PC-9 (cell line): ENCODE data around the gene DST. TPM values are rescaled to one million over a fixed set of nuclear protein-coding genes. Genes with fewer than 3 reads are reported as not detected.

Experiments
- BruUV-seq: library from RNA; stranded (reverse); fragments of 400-500 nt; replicated peaks from 2 replicates; lab custom pipeline; 2021; lab: Mats Ljungman, UMichigan
- CTCF ChIA-PET: fragments of 300-600 bp; sonication (Branson Sonifier 250); formaldehyde crosslinking; loops from one replicate; lab custom pipeline; 2022; ENCODE audit warnings: antibody characterized with exemption; lab: Charles Lee
- POLR2A ChIA-PET: fragments of 300-600 bp; sonication (Branson Sonifier 250); formaldehyde crosslinking; loops from one replicate; lab custom pipeline; 2022; ENCODE audit warnings: antibody characterized with exemption; ENCODE audit not compliant: unreplicated experiment; lab: Charles Lee
- DNase-seq, 2 experiments: peaks; one replicate each; pipeline versions ENCODE4 v3.0.0 to v3.0.0-alpha.2; 2015 to 2022; ENCODE audit warnings: mixed read lengths in 1 of 2
- H2AFZ ChIP-seq: fragments of 200-600 bp; sonication (generic); 2 replicates; pipeline ENCODE4 v1.8.1; 2017; ENCODE audit warnings: antibody characterized with exemption
- H3F3A ChIP-seq: fragments of 200-600 bp; sonication (generic); 2 replicates; pipeline ENCODE4 v1.8.1; 2017; ENCODE audit warnings: antibody characterized with exemption, mild to moderate bottlenecking, low read depth; ENCODE audit not compliant: insufficient read depth
- H3K27ac ChIP-seq: fragments of 200-600 bp; sonication (generic); 2 replicates; pipeline ENCODE4 v1.6.1; 2016; ENCODE audit warnings: mixed run types
- H3K27me3 ChIP-seq: fragments of 200-600 bp; sonication (generic); 2 replicates; pipeline ENCODE4 v1.6.1; 2016; ENCODE audit warnings: low read depth, mixed run types; ENCODE audit not compliant: insufficient read depth
- H3K36me3 ChIP-seq: fragments of 200-600 bp; sonication (generic); 2 replicates; pipeline ENCODE4 v1.6.1; 2016; ENCODE audit warnings: low read depth, mixed run types
- H3K4me1 ChIP-seq: fragments of 200-600 bp; sonication (generic); replicated peaks from 2 replicates; pipeline ENCODE4 v1.6.1; 2016; ENCODE audit warnings: mixed run types; ENCODE audit not compliant: insufficient read depth
- H3K4me2 ChIP-seq: fragments of 200-600 bp; sonication (generic); 2 replicates; pipeline ENCODE4 v1.6.1; 2017; ENCODE audit warnings: mixed run types
- H3K4me3 ChIP-seq: fragments of 200-600 bp; sonication (generic); 2 replicates; pipeline ENCODE4 v1.6.1; 2016; ENCODE audit warnings: mixed run types
- H3K79me2 ChIP-seq: fragments of 200-600 bp; sonication (generic); 2 replicates; pipeline ENCODE4 v1.6.1; 2017; ENCODE audit warnings: low read depth, mixed run types
- H3K9me2 ChIP-seq: fragments of 200-600 bp; sonication (generic); 2 replicates; pipeline ENCODE4 v1.8.1; 2017; ENCODE audit warnings: mild to moderate bottlenecking; ENCODE audit not compliant: insufficient read depth
- H3K9me3 ChIP-seq: fragments of 200-600 bp; sonication (generic); 2 replicates; pipeline ENCODE4 v1.8.1; 2016; ENCODE audit warnings: low read depth; ENCODE audit not compliant: insufficient read depth
- H4K20me1 ChIP-seq: fragments of 200-600 bp; sonication (generic); 2 replicates; pipeline ENCODE4 v1.8.1; 2017; ENCODE audit not compliant: insufficient read depth
- EZH2 ChIP-seq: fragments of 200-600 bp; sonication (generic); IDR thresholded peaks from 2 replicates; pipeline ENCODE4 v1.8.0; 2017; ENCODE audit warnings: antibody characterized with exemption, low read depth
- intact Hi-C: fragments of 100-400 bp; cut with micrococcal nuclease; formaldehyde crosslinking; loops from one replicate; pipeline ENCODE4 v1.10.0; 2022; ENCODE audit not compliant: unreplicated experiment
- total RNA-seq: library from RNA; stranded (reverse); gene quantifications from 2 replicates; pipeline ENCODE4 v1.2.3, GENCODE V29; 2021
- TF ChIP-seq, protein P1 (sequence below): fragments of 200-600 bp; sonication (generic); conservative IDR thresholded peaks from 2 replicates; pipeline ENCODE4 v1.6.1; 2017; ENCODE audit warnings: mixed run types, antibody characterized with exemption, mild to moderate bottlenecking, moderate library complexity

Gene DST
- total RNA-seq, 1 experiment from 2014 or later: 217 TPM

- TF ChIP-seq, protein P1, sequence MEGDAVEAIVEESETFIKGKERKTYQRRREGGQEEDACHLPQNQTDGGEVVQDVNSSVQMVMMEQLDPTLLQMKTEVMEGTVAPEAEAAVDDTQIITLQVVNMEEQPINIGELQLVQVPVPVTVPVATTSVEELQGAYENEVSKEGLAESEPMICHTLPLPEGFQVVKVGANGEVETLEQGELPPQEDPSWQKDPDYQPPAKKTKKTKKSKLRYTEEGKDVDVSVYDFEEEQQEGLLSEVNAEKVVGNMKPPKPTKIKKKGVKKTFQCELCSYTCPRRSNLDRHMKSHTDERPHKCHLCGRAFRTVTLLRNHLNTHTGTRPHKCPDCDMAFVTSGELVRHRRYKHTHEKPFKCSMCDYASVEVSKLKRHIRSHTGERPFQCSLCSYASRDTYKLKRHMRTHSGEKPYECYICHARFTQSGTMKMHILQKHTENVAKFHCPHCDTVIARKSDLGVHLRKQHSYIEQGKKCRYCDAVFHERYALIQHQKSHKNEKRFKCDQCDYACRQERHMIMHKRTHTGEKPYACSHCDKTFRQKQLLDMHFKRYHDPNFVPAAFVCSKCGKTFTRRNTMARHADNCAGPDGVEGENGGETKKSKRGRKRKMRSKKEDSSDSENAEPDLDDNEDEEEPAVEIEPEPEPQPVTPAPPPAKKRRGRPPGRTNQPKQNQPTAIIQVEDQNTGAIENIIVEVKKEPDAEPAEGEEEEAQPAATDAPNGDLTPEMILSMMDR: no peak
- no peak for DNase-seq
- Histone ChIP-seq H3K4me1 (peaks cover 14% of the 10 kb centered on the region), H3K27me3 (no peaks in the 10 kb centered on the region), H3F3A (peaks cover 16% of the 10 kb centered on the region), H3K36me3 (0 out of 2 replicates have a peak, but pooled peaks cover 5% of the 10 kb centered on the region), H3K4me3 (no peak overlapping the region), H3K9me3 (no peaks in the 10 kb centered on the region), H2AFZ (no peak overlapping the region), H3K4me2 (no peak overlapping the region), H3K79me2 (peaks cover 25% of the 10 kb centered on the region; the same call in 1 of the 2 replicates), H3K27ac (no peak overlapping the region), H3K9me2 (no peaks in the 10 kb centered on the region), H4K20me1 (no peaks in the 10 kb centered on the region; the same call in 1 of the 2 replicates)
- no TSS peak for BruUV-seq
- POLR2A ChIA-PET: interaction anchor here (0.6 kb wide), 1 partner anchor 146 kb away, joined by 6 read pairs; no protein-coding TSS in a partner anchor
- CTCF ChIA-PET: no interaction called here
- intact Hi-C loops: no loop called here
Observed at GRCh38 chr6:56547687-56548086, 95.0 kb downstream of the DST start.

- BruUV-seq: TSS peak; percentile 100
- intact Hi-C loops: no loop called here
Observed at GRCh38 chr6:56542364-56543331, 100.0 kb downstream of the DST start.

More at GRCh38 chr6:56542364-56543331, 100.0 kb downstream of the DST start:
- Histone ChIP-seq H3F3A (peaks cover 29% of the 10 kb centered on the region), H2AFZ (peak overlapping the region; percentile 80), H3K27ac (peak overlapping the region; percentile 87), H3K27me3 (no peaks in the 10 kb centered on the region), H3K9me2 (no peaks in the 10 kb centered on the region), H3K79me2 (peaks cover 57% of the 10 kb centered on the region), H3K9me3 (no peaks in the 10 kb centered on the region), H3K4me1 (peaks cover 26% of the 10 kb centered on the region), H3K4me3 (peak overlapping the region; percentile 62), H3K4me2 (peak overlapping the region; percentile 91), H3K36me3 (no peaks in the 10 kb centered on the region), H4K20me1 (peaks cover 4% of the 10 kb centered on the region; the same call in 1 of the 2 replicates)
- CTCF ChIA-PET: interaction anchor here (0.6 to 0.7 kb wide), 8 partner anchors 9 to 697 kb away, joined by 3 to 11 read pairs (median 4); no protein-coding TSS in a partner anchor
- POLR2A ChIA-PET: interaction anchor here (0.5 to 0.6 kb wide), 5 partner anchors 74 to 328 kb away, joined by 3 to 13 read pairs (median 5); no protein-coding TSS in a partner anchor
- DNase-seq: peak; percentile 91 to 93
- TF ChIP-seq, protein P1: 0 out of 2 replicates have a peak, but pooled peaks have one; percentile 16
- no peak for TF ChIP-seq EZH2
